Measurements from ENCODE around the gene RPGR. TPM values are rescaled to one million over a fixed set of nuclear protein-coding genes. Genes with fewer than 3 reads are reported as not detected.
A peak's percentile ranks its signal among the peaks of the same experiment; 100 is the strongest.

The RPGR gene, protein sequence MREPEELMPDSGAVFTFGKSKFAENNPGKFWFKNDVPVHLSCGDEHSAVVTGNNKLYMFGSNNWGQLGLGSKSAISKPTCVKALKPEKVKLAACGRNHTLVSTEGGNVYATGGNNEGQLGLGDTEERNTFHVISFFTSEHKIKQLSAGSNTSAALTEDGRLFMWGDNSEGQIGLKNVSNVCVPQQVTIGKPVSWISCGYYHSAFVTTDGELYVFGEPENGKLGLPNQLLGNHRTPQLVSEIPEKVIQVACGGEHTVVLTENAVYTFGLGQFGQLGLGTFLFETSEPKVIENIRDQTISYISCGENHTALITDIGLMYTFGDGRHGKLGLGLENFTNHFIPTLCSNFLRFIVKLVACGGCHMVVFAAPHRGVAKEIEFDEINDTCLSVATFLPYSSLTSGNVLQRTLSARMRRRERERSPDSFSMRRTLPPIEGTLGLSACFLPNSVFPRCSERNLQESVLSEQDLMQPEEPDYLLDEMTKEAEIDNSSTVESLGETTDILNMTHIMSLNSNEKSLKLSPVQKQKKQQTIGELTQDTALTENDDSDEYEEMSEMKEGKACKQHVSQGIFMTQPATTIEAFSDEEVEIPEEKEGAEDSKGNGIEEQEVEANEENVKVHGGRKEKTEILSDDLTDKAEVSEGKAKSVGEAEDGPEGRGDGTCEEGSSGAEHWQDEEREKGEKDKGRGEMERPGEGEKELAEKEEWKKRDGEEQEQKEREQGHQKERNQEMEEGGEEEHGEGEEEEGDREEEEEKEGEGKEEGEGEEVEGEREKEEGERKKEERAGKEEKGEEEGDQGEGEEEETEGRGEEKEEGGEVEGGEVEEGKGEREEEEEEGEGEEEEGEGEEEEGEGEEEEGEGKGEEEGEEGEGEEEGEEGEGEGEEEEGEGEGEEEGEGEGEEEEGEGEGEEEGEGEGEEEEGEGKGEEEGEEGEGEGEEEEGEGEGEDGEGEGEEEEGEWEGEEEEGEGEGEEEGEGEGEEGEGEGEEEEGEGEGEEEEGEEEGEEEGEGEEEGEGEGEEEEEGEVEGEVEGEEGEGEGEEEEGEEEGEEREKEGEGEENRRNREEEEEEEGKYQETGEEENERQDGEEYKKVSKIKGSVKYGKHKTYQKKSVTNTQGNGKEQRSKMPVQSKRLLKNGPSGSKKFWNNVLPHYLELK
- total RNA-seq (2022) (18.9 and 23.8 TPM in 2 replicates), Bru-seq, nascent RNA (percentile 86 among the genes with signal in this experiment), BruChase-seq, experiment 1, labeled RNA remaining after a 6-hour chase (percentile 80 among the genes with signal in this experiment), BruChase-seq, experiment 2, labeled RNA remaining after a 2-hour chase (percentile 85 among the genes with signal in this experiment)
- long read RNA-seq, transcript RPGR-201 (19 exons, 3,108 nt) = major isoform, 18 of 36 reads
- long read RNA-seq, partial matches to known transcripts = 3 of 36 reads
- long read RNA-seq, other reads (novel, unspliced or antisense) = 15 of 36 reads

DNA sequence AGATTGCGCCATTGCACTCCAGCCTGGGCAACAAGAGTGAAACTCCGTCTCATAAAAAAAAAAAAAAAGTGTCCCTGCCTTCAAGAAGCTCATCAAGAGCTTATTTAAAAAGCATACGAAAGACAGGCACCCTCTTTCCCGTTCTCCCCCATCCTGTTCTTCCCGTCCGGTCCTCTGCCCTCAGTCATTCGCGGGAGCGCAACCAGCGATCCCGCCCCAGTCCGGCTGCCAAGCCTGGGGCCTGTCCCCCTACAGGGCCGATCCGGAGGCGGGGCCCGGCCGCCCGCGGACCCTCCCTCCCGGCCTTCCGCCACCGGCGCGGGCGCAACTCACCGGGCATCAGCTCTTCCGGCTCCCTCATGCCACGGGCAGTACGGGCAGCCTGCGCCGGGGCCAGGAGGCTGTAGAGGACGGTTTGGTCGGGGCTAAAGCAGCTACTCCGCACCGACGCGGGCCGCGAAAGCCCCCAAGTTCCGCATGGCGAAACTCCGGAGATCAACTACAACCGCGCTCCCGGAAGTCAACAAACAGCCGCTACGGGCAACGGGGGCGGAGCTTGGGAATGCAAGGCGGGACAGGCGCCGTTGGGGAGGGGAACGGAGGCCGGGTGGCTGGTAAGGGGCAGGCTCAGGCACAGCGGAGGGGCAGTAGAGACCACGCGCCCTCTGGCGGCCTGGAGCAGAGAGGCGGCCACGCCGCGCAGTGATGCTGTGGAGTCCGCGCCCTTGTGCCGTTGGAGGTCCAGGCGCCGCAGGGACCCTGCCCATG lies at the start of gene RPGR:
Gene RPGR, minus strand, starts transcription at position 503 of the 768 bp plus-strand sequence. Its CDS starts 142 bp downstream, at position 361.
- Mint-ChIP-seq H3K36me3 (ENCODE audit: insufficient read depth, unreplicated experiment) (no peaks in the 10 kb centered on the region), H3K4me1 (ENCODE audit: insufficient read depth, unreplicated experiment) (no peaks in the 10 kb centered on the region), H3K27me3 (ENCODE audit: insufficient read depth, unreplicated experiment) (peaks cover 36% of the 10 kb centered on the region), H3K4me3 (ENCODE audit: unreplicated experiment) (peak within 1 kb of the TSS; percentile 91), H3K9me3 (ENCODE audit: unreplicated experiment) (no peaks in the 10 kb centered on the region), H3K27ac (ENCODE audit: low read depth, unreplicated experiment) (peak within 1 kb of the TSS; percentile 99)
- ChIA-PET POLR2A (interaction anchor here (0.5 to 12.6 kb wide), 14 partner anchors 8 to 1531 kb away, joined by 3 to 123 read pairs (median 3); partner anchors contain the start of gene SRPX), CTCF (interaction anchor here (0.6 to 3.5 kb wide), 29 partner anchors 9 to 403 kb away, joined by 3 to 48 read pairs (median 5); partner anchors contain the start of gene SRPX)
- DNase-seq (ENCODE audit: unreplicated experiment) = peak; percentile 90
- BruUV-seq (replicated peaks) = no TSS peak
- TF ChIP-seq, protein P1, sequence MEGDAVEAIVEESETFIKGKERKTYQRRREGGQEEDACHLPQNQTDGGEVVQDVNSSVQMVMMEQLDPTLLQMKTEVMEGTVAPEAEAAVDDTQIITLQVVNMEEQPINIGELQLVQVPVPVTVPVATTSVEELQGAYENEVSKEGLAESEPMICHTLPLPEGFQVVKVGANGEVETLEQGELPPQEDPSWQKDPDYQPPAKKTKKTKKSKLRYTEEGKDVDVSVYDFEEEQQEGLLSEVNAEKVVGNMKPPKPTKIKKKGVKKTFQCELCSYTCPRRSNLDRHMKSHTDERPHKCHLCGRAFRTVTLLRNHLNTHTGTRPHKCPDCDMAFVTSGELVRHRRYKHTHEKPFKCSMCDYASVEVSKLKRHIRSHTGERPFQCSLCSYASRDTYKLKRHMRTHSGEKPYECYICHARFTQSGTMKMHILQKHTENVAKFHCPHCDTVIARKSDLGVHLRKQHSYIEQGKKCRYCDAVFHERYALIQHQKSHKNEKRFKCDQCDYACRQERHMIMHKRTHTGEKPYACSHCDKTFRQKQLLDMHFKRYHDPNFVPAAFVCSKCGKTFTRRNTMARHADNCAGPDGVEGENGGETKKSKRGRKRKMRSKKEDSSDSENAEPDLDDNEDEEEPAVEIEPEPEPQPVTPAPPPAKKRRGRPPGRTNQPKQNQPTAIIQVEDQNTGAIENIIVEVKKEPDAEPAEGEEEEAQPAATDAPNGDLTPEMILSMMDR (IDR thresholded peaks at IDR 0.05; ENCODE audit: unreplicated experiment) = peak; percentile 50
- intact Hi-C loops (cut with micrococcal nuclease) = loop anchor here (1.0 to 2.0 kb wide), 6 partner anchors 14 to 135 kb away; partner anchors contain the start of gene SRPX

DNA sequence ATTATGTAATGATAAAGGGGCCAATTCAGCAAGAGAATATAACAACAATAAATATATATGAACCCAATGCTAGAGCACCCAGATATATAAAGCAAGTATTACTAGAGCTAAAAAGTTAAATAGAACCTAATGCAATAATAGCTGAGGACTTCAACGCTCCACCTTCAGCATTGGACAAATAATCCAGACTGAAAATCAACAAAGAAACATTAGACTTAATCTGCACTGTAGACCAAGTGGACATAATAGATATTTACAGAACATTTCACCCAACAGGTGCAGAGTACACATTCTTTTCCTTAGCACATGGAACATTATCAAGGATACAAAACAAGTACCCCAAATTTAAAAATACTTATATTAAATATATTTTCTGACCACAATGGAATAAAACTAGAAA lies 49.4 kb upstream of the RPGR start:
- Mint-ChIP-seq H3K9me3 (ENCODE audit: unreplicated experiment) (no peaks in the 10 kb centered on the region), H3K4me3 (ENCODE audit: unreplicated experiment) (no peak overlapping the region), H3K4me1 (ENCODE audit: insufficient read depth, unreplicated experiment) (no peaks in the 10 kb centered on the region), H3K27me3 (ENCODE audit: insufficient read depth, unreplicated experiment) (peaks cover 12% of the 10 kb centered on the region), H3K27ac (ENCODE audit: low read depth, unreplicated experiment) (no peak overlapping the region), H3K36me3 (ENCODE audit: insufficient read depth, unreplicated experiment) (no peaks in the 10 kb centered on the region)
- POLR2A ChIA-PET = no interaction called here
- CTCF ChIA-PET = interaction anchor here (0.6 to 1.5 kb wide), 7 partner anchors 10 to 471 kb away, joined by 3 to 9 read pairs (median 4); no protein-coding TSS in a partner anchor
- TF ChIP-seq, protein P1 (IDR thresholded peaks at IDR 0.05; ENCODE audit: unreplicated experiment) = no peak
- DNase-seq (ENCODE audit: unreplicated experiment) = no peak
- intact Hi-C loops (cut with micrococcal nuclease) = loop anchor here (1.0 kb wide), 1 partner anchor 278 kb away; no protein-coding TSS in a partner anchor
- BruUV-seq (replicated peaks) = no TSS peak

DNA sequence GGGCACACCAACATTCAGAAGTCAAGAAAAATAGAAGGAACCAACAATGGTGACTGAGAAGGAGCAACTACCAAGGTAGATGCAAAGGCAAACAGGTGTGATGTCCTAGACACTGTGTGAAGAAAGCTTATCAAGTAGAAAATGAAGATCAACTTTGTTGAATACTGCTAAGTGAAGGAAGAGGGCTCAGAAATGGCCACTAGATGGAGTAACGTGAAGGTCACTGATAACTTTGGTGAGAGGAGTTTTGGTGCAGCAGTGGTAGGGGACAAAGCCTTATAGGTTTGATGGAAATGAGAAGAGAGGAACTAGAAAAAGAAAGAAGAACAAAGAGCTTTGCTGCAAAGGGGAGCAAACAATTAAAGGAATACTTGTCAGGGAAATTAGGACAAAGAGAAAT lies 48.6 kb upstream of the RPGR start:
- TF ChIP-seq, protein P1 (IDR thresholded peaks at IDR 0.05; ENCODE audit: unreplicated experiment) = peak; percentile 41
- CTCF ChIA-PET = interaction anchor here (0.6 to 1.8 kb wide), 12 partner anchors 9 to 288 kb away, joined by 3 to 9 read pairs (median 4); no protein-coding TSS in a partner anchor
- Mint-ChIP-seq H3K4me3 (ENCODE audit: unreplicated experiment) (no peak overlapping the region), H3K9me3 (ENCODE audit: unreplicated experiment) (no peaks in the 10 kb centered on the region), H3K4me1 (ENCODE audit: insufficient read depth, unreplicated experiment) (no peaks in the 10 kb centered on the region), H3K36me3 (ENCODE audit: insufficient read depth, unreplicated experiment) (no peaks in the 10 kb centered on the region), H3K27ac (ENCODE audit: low read depth, unreplicated experiment) (no peak overlapping the region), H3K27me3 (ENCODE audit: insufficient read depth, unreplicated experiment) (peaks cover 21% of the 10 kb centered on the region)
- BruUV-seq (replicated peaks) = no TSS peak
- DNase-seq (ENCODE audit: unreplicated experiment) = peak; percentile 40
- intact Hi-C loops (cut with micrococcal nuclease) = loop anchor here (1.0 kb wide), 1 partner anchor 278 kb away; no protein-coding TSS in a partner anchor
- POLR2A ChIA-PET = interaction anchor here (1.1 kb wide), 1 partner anchor 9 kb away, joined by 3 read pairs; no protein-coding TSS in a partner anchor

Measured in MCF 10A (cell line).